HG02642 (cell line): ENCODE results near the gene SPRYD3.

Experiments used
- ATAC-seq: cut with Tn5 transposase; IDR thresholded peaks from one replicate; pipeline ENCODE4 v1.9.1; 2021; ENCODE audit warnings: mild to moderate bottlenecking; ENCODE audit not compliant: unreplicated experiment, poor library complexity

The SPRYD3 gene

GRCh38 chr12:53064613-53065436 lies 14.4 kb downstream of the SPRYD3 start:
- no peak for ATAC-seq

- no peak for ATAC-seq
Observed at GRCh38 chr12:53063708-53064612, 15.2 kb downstream of the SPRYD3 start.

GRCh38 chr12:53062977-53063707 lies 16.0 kb downstream of the SPRYD3 start:
- ATAC-seq, result no peak

- ATAC-seq, result no peak
Observed at GRCh38 chr12:53062011-53062961, 16.9 kb downstream of the SPRYD3 start.

GRCh38 chr12:53061404-53062010 lies 17.7 kb downstream of the SPRYD3 start:
- ATAC-seq, result no peak

- ATAC-seq, result no peak
Observed at GRCh38 chr12:53060721-53061276, 18.4 kb downstream of the SPRYD3 start.

- no peak for ATAC-seq
Observed at GRCh38 chr12:53060064-53060720, 19.0 kb downstream of the SPRYD3 start.

- no peak for ATAC-seq
Observed at GRCh38 chr12:53059434-53060063, 19.6 kb downstream of the SPRYD3 start.

- no peak for ATAC-seq
Observed at GRCh38 chr12:53058674-53059433, 20.3 kb downstream of the SPRYD3 start.

- ATAC-seq, result no peak
Observed at GRCh38 chr12:53057816-53058500, 21.2 kb downstream of the SPRYD3 start.

- no peak for ATAC-seq
Observed at GRCh38 chr12:53056901-53057300, 22.3 kb downstream of the SPRYD3 start.

GRCh38 chr12:53056296-53056695 lies 22.9 kb downstream of the SPRYD3 start:
- no peak for ATAC-seq

GRCh38 chr12:53055471-53056266 lies 23.5 kb downstream of the SPRYD3 start:
- no peak for ATAC-seq

- peak; percentile 89 for ATAC-seq
Observed at GRCh38 chr12:53054112-53054878, 24.9 kb downstream of the SPRYD3 start.
